NB4 (cell line): Measurements from ENCODE around the gene SFI1.

Source experiments
- CTCF ChIP-seq: IDR thresholded peaks from one replicate; pipeline ENCODE4 v1.5.1; 2012; ENCODE audit warnings: low read depth, low read length
- MAX ChIP-seq: IDR thresholded peaks from 2 replicates; pipeline ENCODE4 v1.6.1; 2011; ENCODE audit warnings: low read depth, low read length
- POLR2A ChIP-seq: IDR thresholded peaks from 2 replicates; pipeline ENCODE4 v1.6.1; 2011; ENCODE audit warnings: mild to moderate bottlenecking; ENCODE audit not compliant: insufficient read length; ENCODE audit errors: extremely low read depth

GRCh38 chr22:31627223-31627731 lies 130.9 kb downstream of the SFI1 start:
- no peak for TF ChIP-seq CTCF
- no peak for TF ChIP-seq POLR2A
- no peak for TF ChIP-seq MAX
